ENCODE results near the gene NPIPA5. TPM values are rescaled to one million over a fixed set of nuclear protein-coding genes. Genes with fewer than 3 reads are reported as not detected.
"Not testable (repeated sequence)": the region's sequence is repeated elsewhere in the genome, so short reads cannot be mapped to it uniquely, and the experiment has no call there.

The NPIPA5 gene
- total and polyA plus RNA-seq, 5 donors: 5.0 to 18.5 (median 7.3) TPM

GRCh38 chr16:15404792-15405191, 26.7 kb upstream of the NPIPA5 start:
- 46% methylated on average over 4 of the region's 4 CpGs for WGBS
- H3K4me3 ChIP-seq (ENCODE audit: low read length): no peak overlapping the region
- no peaks in the 10 kb centered on the region for H3K9me3 ChIP-seq (ENCODE audit: control insufficient read depth, low read length)
- H3K27ac ChIP-seq (ENCODE audit: low read length): peak overlapping the region; percentile 89
- H3K4me1 ChIP-seq (ENCODE audit: control insufficient read depth, insufficient read depth, low read length): no peaks in the 10 kb centered on the region
- intact Hi-C loops (cut with DNase I): no loop called here
- no peak for DNase-seq
- no peaks in the 10 kb centered on the region for H3K27me3 ChIP-seq (ENCODE audit: control insufficient read depth, insufficient read depth)
- peak; percentile 60 to 91 for ATAC-seq

GRCh38 chr16:15404091-15404490, 26.0 kb upstream of the NPIPA5 start:
- H3K27ac ChIP-seq (ENCODE audit: low read length): peak overlapping the region; percentile 27
- DNase-seq; H3K4me1 ChIP-seq (ENCODE audit: control insufficient read depth, insufficient read depth, low read length); ATAC-seq; intact Hi-C loops (cut with DNase I); H3K4me3 ChIP-seq (ENCODE audit: low read length); H3K9me3 ChIP-seq (ENCODE audit: control insufficient read depth, low read length); H3K27me3 ChIP-seq (ENCODE audit: control insufficient read depth, insufficient read depth): not testable (repeated sequence)
- WGBS: 88% methylated on average over 3 of the region's 3 CpGs

DNA sequence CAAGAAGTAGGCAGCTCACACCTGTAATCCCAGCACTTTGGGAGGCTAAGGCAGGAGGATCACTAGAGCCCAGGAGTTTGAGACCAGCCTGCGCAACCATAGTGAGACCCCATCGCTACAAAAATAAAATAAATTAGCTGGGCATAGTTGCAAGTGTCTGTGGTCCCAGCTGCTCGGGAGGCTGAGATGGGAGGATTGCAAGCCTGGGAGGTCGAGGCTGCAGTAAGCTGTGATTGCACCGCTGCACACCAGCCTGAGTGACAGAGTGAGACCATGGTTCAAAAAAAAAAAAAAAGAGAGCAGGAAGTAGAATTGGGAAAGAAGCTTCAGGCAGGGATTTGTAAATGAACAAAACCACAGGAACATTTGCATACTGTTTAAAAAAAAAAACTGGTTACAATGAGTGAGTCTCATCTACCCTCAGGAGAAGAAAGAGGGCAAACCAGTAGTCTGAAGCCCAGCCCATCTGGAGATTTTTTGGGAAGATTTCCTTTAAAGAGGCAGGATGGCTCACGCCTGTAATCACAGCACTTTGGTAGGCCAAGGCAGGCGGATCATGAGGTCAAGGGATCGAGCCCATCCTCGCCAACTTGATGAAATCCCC, 25.4 kb upstream of the NPIPA5 start:
- no peak overlapping the region for H3K4me3 ChIP-seq (ENCODE audit: low read length)
- no peak overlapping the region for H3K27ac ChIP-seq (ENCODE audit: low read length)
- intact Hi-C loops (cut with DNase I): no loop called here
- DNase-seq: no peak
- no peaks in the 10 kb centered on the region for H3K9me3 ChIP-seq (ENCODE audit: control insufficient read depth, low read length)
- H3K27me3 ChIP-seq (ENCODE audit: control insufficient read depth, insufficient read depth): no peaks in the 10 kb centered on the region
- ATAC-seq: no peak
- H3K4me1 ChIP-seq (ENCODE audit: control insufficient read depth, insufficient read depth, low read length): no peaks in the 10 kb centered on the region
- 94% methylated on average over 9 of the region's 9 CpGs for WGBS

GRCh38 chr16:15401972-15402371, 23.9 kb upstream of the NPIPA5 start:
- 94% methylated on average over 3 of the region's 3 CpGs for WGBS
- ATAC-seq: no peak
- H3K4me3 ChIP-seq (ENCODE audit: low read length): no peak overlapping the region
- no peaks in the 10 kb centered on the region for H3K4me1 ChIP-seq (ENCODE audit: control insufficient read depth, insufficient read depth, low read length)
- intact Hi-C loops (cut with DNase I): no loop called here
- no peaks in the 10 kb centered on the region for H3K9me3 ChIP-seq (ENCODE audit: control insufficient read depth, low read length)
- no peak overlapping the region for H3K27ac ChIP-seq (ENCODE audit: low read length)
- DNase-seq: no peak
- no peaks in the 10 kb centered on the region for H3K27me3 ChIP-seq (ENCODE audit: control insufficient read depth, insufficient read depth)

- DNase-seq; H3K27me3 ChIP-seq (ENCODE audit: control insufficient read depth, insufficient read depth); ATAC-seq; H3K4me3 ChIP-seq (ENCODE audit: low read length); H3K27ac ChIP-seq (ENCODE audit: low read length); intact Hi-C loops (cut with DNase I); H3K4me1 ChIP-seq (ENCODE audit: control insufficient read depth, insufficient read depth, low read length); H3K9me3 ChIP-seq (ENCODE audit: control insufficient read depth, low read length): not testable (repeated sequence)
- 76% methylated on average over 6 of the region's 6 CpGs for WGBS
These were observed 22.2 kb upstream of the NPIPA5 start for GRCh38 chr16:15400314-15400713.

DNA sequence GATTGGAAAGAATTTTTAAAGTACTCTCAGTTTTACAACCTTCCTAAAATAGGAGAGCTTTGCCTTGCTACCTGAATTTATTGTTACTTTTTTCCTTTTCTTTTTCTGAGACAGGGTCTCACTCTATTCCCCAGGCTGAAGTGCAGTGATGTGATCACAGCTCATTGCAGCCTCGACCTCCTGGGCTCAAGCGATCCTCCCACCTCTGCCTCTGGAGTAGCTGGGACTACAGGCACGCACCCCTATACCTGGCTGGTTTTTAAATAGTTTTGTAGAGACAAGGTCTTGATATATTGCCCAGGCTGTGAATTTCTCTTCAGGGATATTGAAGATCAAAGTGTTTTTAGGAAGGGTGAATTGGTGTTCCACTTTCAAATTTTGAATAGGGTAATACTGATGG, 21.2 kb upstream of the NPIPA5 start:
- Histone ChIP-seq H3K27me3 (ENCODE audit: control insufficient read depth, insufficient read depth) (no peaks in the 10 kb centered on the region), H3K9me3 (ENCODE audit: control insufficient read depth, low read length) (no peaks in the 10 kb centered on the region), H3K4me1 (ENCODE audit: control insufficient read depth, insufficient read depth, low read length) (no peaks in the 10 kb centered on the region), H3K27ac (ENCODE audit: low read length) (no peak overlapping the region), H3K4me3 (ENCODE audit: low read length) (no peak overlapping the region)
- ATAC-seq (no peak), DNase-seq (no peak)
- intact Hi-C loops (cut with DNase I): no loop called here
- WGBS: 88% methylated on average over 3 of the region's 3 CpGs

GRCh38 chr16:15398618-15399316, 20.7 kb upstream of the NPIPA5 start:
- no peak for DNase-seq
- WGBS: 91% methylated on average over 14 of the region's 14 CpGs
- intact Hi-C loops (cut with DNase I): no loop called here
- Histone ChIP-seq H3K4me1 (ENCODE audit: control insufficient read depth, insufficient read depth, low read length) (no peaks in the 10 kb centered on the region), H3K4me3 (ENCODE audit: low read length) (no peak overlapping the region), H3K27ac (ENCODE audit: low read length) (no peak overlapping the region), H3K9me3 (ENCODE audit: control insufficient read depth, low read length) (no peaks in the 10 kb centered on the region), H3K27me3 (ENCODE audit: control insufficient read depth, insufficient read depth) (no peaks in the 10 kb centered on the region)
- ATAC-seq: no peak

DNA sequence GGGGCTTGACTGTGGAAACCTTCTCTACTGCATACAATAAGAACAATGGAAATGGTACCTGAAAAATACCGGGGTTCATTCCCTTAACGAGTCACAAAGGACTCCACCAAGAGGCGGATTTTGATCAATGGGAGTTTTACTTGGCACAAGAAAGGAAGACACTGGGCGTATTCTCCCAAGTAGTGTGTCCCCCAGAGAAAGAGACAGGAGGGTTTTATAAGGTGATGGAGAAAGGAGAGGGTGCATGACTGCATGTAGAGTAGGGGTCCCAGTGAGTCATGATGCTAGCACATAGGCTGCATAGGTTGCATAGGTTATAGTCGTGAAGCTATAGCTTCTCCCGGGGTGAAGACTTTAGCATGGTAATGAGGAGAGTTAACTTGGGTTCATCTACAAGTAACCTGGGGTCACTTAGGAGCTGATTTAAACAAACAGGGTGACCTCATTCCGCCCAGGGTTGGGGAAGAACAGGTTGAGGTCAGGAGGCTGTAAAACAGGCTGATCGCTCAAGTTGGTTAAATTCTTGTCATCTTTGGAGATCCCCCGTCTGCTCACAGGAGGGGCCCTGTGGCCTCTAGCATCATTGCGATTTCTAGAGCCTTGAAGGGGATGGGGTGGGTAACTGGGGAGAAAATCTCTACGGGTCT, 19.0 kb upstream of the NPIPA5 start:
- Histone ChIP-seq H3K4me1 (ENCODE audit: control insufficient read depth, insufficient read depth, low read length) (no peaks in the 10 kb centered on the region), H3K9me3 (ENCODE audit: control insufficient read depth, low read length) (no peaks in the 10 kb centered on the region), H3K27ac (ENCODE audit: low read length) (no peak overlapping the region), H3K4me3 (ENCODE audit: low read length) (no peak overlapping the region), H3K27me3 (ENCODE audit: control insufficient read depth, insufficient read depth) (no peaks in the 10 kb centered on the region)
- DNase-seq (no peak), ATAC-seq (no peak)
- 89% methylated on average over 11 of the region's 11 CpGs for WGBS
- intact Hi-C loops (cut with DNase I): no loop called here

- H3K27me3 ChIP-seq (ENCODE audit: control insufficient read depth, insufficient read depth); ATAC-seq; H3K9me3 ChIP-seq (ENCODE audit: control insufficient read depth, low read length); H3K4me1 ChIP-seq (ENCODE audit: control insufficient read depth, insufficient read depth, low read length); DNase-seq; intact Hi-C loops (cut with DNase I); H3K27ac ChIP-seq (ENCODE audit: low read length); H3K4me3 ChIP-seq (ENCODE audit: low read length): not testable (repeated sequence)
- WGBS: 86% methylated on average over 8 of the region's 8 CpGs
These were observed 18.4 kb upstream of the NPIPA5 start for GRCh38 chr16:15396509-15396829.

DNA sequence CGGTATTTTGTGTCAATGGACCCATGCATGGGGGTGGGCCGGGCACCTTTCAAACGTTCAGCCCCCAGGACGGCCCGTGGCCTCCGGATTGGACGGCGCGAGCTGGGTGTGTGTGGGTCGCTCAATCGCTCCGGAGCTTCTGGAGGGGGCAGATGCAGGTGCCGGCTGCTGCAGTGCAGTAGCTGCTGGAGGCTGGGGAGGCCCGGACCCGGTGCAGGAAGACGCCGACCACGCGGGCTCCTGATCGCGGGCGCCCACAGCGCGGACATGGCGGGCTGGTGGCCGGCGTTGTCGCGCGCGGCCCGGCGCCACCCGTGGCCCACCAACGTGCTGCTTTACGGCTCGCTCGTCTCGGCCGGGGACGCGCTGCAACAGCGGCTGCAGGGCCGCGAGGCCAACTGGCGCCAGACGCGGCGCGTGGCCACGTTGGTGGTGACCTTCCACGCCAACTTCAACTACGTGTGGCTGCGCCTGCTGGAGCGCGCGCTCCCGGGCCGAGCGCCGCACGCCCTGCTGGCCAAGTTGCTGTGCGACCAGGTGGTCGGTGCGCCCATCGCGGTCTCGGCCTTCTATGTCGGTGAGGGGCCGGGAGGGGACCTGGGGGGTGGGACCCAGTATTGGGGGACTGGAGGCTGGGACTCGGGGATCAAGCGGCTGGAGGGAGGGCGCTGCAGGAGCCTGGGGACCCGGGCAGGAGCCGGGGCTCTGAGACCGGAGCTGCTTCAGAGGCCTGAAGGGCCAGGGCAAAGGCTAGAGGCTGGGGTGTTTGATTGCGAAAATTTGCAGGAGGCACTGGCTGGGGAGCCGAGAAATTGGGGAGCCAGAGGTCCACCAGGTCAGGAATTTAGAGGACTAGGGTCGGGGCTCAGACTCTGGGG, 17.8 kb upstream of the NPIPA5 start, which contains the start of gene MPV17L:
Gene MPV17L, plus strand, starts transcription at position 124 of the 878 bp plus-strand sequence. Its CDS starts 144 bp downstream, at position 268.
- ATAC-seq: peak; percentile 91
- H3K9me3 ChIP-seq (ENCODE audit: control insufficient read depth, low read length); H3K4me1 ChIP-seq (ENCODE audit: control insufficient read depth, insufficient read depth, low read length); intact Hi-C loops (cut with DNase I); H3K27me3 ChIP-seq (ENCODE audit: control insufficient read depth, insufficient read depth): not testable (repeated sequence)
- H3K4me3 ChIP-seq (ENCODE audit: low read length): peak within 1 kb of the TSS; percentile 43
- peak within 1 kb of the TSS; percentile 32 for H3K27ac ChIP-seq (ENCODE audit: low read length)
- WGBS: 5% methylated on average over 79 of the region's 79 CpGs
- DNase-seq: peak; percentile 66 to 87 (median 84)

DNA sequence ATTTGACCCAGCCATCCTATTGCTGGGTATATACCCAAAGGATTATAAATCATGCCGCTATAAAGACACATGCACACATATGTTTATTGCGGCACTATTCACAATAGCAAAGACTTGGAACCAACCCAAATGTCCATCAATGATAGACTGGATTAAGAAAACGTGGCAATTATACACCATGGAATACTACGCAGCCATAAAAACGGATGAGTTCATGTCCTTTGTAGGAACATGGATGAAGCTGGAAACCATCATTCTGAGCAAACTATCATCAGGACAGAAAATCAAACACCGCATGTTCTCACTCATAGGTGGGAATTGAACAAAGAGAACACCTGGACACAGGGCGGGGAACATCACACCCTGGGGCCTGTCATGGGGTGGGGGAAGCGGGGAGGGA, 14.9 kb upstream of the NPIPA5 start:
- H3K27me3 ChIP-seq (ENCODE audit: control insufficient read depth, insufficient read depth); DNase-seq; H3K4me1 ChIP-seq (ENCODE audit: control insufficient read depth, insufficient read depth, low read length); ATAC-seq; intact Hi-C loops (cut with DNase I); H3K4me3 ChIP-seq (ENCODE audit: low read length); H3K27ac ChIP-seq (ENCODE audit: low read length); H3K9me3 ChIP-seq (ENCODE audit: control insufficient read depth, low read length): not testable (repeated sequence)
- 89% methylated on average over 7 of the region's 8 CpGs for WGBS

Measured in right cardiac atrium (tissue), 5 donors.